ENCODE results near the gene CALD1.

The CALD1 gene

DNA sequence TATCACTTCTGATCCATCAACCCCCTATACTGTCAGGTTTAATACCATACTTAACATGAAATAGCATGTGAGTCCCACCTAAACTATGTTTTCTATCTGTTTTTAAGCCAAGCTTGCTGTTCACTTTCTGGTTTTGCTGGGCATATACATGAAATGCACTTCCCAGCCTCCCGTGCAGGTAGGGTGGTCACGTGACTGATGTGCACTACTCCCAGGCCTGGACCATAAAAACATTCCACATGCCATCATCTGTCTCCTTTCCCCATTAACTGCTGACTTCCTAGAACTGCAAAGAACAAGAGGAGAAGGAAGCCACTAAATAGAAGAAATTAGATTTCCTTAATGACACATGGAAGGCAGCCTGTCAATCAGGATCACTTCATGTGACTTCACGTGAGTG lies 40.1 kb upstream of the CALD1 start:
- TF ChIP-seq, protein P1, sequence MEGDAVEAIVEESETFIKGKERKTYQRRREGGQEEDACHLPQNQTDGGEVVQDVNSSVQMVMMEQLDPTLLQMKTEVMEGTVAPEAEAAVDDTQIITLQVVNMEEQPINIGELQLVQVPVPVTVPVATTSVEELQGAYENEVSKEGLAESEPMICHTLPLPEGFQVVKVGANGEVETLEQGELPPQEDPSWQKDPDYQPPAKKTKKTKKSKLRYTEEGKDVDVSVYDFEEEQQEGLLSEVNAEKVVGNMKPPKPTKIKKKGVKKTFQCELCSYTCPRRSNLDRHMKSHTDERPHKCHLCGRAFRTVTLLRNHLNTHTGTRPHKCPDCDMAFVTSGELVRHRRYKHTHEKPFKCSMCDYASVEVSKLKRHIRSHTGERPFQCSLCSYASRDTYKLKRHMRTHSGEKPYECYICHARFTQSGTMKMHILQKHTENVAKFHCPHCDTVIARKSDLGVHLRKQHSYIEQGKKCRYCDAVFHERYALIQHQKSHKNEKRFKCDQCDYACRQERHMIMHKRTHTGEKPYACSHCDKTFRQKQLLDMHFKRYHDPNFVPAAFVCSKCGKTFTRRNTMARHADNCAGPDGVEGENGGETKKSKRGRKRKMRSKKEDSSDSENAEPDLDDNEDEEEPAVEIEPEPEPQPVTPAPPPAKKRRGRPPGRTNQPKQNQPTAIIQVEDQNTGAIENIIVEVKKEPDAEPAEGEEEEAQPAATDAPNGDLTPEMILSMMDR (IDR thresholded peaks at IDR 0.05), result no peak

DNA sequence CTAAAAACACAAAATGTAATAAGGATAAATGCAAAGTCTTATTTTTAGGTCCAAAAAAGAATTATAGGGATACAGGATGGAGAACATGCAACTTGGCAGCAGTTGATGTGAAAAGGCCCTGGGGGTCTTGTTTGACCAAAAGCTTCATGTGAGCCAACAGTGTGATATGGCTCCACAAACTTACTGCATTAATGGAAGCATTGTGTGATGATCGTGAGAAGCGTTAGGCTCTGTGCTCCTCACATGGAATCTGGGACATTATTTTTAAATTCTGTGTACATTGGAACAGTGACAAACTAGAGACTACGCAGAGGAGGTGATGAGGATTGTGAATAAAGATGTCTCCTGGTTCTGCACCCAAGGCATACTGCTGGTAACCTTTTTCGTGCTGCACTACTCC lies 39.1 kb upstream of the CALD1 start:
- TF ChIP-seq, protein P1 (IDR thresholded peaks at IDR 0.05), result no peak

DNA sequence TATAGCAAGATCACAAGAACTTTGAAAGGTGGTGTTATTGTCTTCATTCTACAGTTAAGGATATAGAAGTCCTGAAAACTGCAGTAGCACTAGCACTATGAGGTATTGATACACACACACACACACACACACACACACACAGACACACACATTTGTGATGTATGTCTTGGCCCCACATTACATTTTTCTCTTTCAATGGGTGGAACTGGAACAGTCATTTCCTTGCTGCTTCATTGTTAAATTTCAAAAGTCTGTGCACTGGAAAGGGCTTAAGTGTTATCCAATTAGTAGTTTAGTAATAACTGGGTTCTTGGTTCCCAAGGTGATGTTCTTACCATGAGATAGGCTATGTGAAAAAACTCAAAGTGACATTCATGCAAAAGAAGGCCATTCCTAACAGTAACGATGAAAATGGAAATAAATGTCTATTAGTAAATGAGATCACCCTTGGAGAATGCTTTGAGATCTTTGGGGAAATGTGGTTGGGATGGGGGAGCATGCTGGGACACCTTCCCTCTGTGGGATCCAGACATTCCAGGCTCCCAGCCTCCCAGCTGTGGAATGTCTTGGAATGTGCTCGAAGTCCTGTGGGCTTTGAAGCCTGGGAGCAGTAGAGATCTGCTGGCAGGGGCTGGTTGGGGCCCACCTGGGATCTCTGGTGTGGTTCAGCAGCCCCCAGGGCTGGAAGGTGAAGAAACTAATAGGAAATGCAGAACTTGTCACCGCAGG lies 37.4 kb upstream of the CALD1 start:
- TF ChIP-seq, protein P1 (IDR thresholded peaks at IDR 0.05), result no peak

DNA sequence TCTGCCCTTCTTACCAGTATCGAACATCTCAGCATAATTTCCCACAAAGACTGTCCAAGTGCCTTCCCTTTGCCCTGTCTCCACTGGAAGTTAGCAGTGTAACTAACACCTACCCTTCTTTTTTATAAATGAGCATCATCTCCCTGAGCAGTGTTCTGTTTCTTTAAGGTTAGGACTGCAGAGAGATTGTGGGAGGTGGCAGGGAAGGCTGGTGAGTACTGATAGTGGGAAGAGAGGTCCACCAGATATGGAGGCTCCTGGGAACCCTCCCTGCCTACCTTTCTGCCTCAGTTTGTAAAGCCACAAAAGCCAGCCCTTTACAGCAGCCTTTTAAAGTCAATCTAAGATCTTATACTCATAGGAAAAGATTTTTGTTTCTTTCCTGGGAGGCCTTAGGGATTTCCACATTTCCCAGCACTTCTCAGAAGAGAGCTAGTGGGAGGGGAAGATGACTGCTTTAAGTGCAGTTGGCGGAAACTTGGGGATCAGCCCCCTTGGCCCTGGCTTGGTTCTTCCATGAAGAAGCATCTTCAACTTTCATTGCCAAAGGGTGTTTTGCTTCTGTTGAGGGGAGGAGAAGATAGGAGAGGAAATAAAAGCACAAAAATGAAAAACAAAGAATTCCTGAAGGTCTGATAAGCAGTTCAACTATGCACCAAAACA lies 36.6 kb upstream of the CALD1 start:
- TF ChIP-seq, protein P1 (IDR thresholded peaks at IDR 0.05), result no peak

DNA sequence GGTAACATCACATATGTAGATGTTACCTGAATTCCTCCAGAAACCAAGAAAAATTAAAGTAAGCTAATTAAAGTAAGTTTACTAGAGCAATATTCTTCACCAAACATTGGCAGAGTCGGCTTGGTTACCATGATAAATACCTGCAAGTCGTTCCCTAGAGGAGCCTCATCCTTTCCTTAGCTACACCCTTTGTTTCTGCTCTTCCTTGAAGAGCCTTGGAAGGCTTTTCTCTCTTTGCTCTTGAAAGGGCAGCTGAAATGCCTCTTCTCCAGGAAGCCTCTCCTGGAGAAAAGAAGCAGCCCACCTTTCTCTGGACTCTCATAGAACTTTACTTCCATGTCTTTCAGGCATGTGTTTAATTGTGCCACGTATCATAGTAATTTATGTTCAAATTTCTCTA lies 34.9 kb upstream of the CALD1 start:
- TF ChIP-seq, protein P1 (IDR thresholded peaks at IDR 0.05), result no peak

DNA sequence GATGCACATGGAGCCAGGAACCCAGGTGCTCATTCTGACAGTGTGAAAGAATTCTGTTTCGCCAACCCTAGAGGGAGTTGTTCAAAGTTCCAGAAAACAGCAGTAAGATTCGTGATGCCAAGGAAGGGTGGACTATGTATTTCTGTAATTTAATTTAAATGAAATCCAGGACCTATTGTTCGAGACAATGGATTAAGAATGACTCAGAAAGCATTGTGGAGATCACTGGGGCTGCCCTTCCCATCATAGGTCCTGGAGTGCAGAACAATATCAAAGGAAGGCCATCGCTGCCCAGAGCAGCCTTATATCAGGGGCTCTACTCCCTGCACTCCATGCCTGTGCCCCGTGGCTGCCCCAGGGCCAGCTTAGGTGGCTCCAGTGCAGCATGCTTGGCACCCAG lies 32.1 kb upstream of the CALD1 start:
- TF ChIP-seq, protein P1 (IDR thresholded peaks at IDR 0.05), result no peak

DNA sequence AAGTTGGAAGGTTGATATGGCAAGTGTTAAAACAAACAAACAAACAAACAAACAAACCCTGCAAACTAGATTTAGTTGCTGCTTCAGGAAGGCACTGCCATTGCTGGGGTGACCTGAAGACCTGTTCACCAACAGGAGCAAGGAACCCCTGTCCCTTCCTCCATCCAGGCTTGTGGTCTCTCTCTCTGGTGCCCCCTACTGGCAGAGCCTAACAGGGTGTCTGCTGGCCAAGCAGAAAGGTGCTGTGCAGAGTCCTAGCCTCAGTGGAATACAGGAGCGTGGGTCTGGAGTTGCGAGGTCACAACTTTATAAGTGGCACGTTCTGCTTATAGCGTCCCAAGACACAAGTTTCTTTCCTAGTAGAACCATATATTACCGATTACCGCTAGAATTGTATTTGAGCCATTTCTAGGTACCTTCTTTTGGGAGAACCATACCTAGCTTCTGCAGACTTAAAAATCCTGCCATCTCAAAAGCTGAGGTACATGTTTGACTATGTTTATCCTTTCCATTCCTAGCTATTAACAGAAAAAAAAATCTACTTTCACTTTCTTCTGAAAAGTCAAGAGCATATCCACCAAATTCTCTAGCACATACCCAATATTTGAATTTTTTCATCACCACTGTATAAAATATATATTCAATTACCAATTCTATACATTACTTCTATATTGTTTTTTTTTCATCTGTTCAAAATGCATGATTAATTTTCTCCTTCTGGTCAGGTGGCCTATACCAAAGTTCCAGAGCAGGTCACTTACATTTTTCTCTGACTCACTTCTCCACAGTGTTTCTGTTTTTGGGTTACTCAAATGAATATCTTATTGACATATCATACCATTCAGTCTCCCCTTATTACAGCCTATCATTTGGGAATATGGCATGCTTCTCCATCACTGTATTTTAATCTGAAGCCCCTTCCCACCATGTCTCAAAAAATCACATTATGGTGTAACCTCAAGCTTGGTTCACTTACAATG lies 29.1 kb upstream of the CALD1 start:
- TF ChIP-seq, protein P1 (IDR thresholded peaks at IDR 0.05), result peak; percentile 74

All from LNCAP (cell line).